GM13977 (cell line): ENCODE data around the gene SRRM5.

ENCODE experiments used
- DNase-seq: peaks from one replicate; pipeline ENCODE4 v3.0.0; 2012; ENCODE audit warnings: low spot score
- in situ Hi-C: fragments of 300-500 bp; cut with MboI; formaldehyde crosslinking; loops from one replicate; pipeline ENCODE4 v1.12.0; 2022; ENCODE audit warnings: low sequenced_read_pairs, low pct_unique_long_range_greater_than_20kb, mixed read lengths, inconsistent platforms; ENCODE audit not compliant: unreplicated experiment
- TF ChIP-seq, protein P1 (sequence below): IDR thresholded peaks from 2 replicates; pipeline ENCODE4 v1.5.1; 2012; ENCODE audit warnings: mild to moderate bottlenecking, control low read depth; ENCODE audit not compliant: insufficient read depth; ENCODE audit errors: extremely low read depth, missing control alignments

Gene SRRM5

DNA sequence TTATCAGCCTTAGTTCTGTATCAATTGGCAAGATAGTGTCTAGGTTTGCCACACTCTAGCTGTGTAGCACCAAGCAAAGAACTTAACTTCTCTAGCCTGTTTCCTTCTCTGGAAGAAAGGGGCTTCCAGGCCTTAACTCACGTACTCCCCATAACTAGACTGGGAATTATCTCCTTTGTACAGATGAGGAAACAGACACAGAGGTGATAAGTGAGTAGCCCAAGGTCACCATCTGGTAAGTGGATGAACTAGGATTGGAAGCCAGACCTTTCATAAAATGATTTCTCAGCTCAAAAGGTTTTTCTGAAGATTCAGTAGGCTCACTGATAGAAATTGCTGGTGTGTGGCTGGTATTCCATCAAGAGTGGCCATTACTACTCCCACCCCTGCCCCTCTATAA is 4.4 kb downstream of the SRRM5 start:
- in situ Hi-C loops, result no loop called here
- DNase-seq, result no peak
- TF ChIP-seq, protein P1, sequence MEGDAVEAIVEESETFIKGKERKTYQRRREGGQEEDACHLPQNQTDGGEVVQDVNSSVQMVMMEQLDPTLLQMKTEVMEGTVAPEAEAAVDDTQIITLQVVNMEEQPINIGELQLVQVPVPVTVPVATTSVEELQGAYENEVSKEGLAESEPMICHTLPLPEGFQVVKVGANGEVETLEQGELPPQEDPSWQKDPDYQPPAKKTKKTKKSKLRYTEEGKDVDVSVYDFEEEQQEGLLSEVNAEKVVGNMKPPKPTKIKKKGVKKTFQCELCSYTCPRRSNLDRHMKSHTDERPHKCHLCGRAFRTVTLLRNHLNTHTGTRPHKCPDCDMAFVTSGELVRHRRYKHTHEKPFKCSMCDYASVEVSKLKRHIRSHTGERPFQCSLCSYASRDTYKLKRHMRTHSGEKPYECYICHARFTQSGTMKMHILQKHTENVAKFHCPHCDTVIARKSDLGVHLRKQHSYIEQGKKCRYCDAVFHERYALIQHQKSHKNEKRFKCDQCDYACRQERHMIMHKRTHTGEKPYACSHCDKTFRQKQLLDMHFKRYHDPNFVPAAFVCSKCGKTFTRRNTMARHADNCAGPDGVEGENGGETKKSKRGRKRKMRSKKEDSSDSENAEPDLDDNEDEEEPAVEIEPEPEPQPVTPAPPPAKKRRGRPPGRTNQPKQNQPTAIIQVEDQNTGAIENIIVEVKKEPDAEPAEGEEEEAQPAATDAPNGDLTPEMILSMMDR, result no peak

DNA sequence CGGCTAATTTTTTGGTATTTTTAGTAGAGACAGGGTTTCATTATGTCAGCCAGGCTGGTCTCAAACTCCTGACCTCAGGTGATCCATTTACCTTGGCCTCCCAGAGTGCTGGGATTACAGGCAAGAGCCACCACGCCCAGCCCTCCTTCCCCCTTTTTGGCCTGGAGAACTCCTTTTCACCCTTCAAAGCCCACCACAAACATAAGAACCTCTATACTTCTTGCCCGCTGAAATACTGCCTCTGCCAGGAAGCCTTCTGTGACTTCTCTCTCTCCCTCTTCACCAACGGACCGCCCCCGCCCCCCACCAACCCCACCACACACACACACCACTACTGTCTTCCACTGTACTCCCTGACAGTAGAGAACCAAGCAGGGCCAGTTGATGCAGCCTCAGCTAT is 5.1 kb downstream of the SRRM5 start:
- TF ChIP-seq, protein P1, result no peak
- in situ Hi-C loops, result no loop called here
- no peak for DNase-seq

DNA sequence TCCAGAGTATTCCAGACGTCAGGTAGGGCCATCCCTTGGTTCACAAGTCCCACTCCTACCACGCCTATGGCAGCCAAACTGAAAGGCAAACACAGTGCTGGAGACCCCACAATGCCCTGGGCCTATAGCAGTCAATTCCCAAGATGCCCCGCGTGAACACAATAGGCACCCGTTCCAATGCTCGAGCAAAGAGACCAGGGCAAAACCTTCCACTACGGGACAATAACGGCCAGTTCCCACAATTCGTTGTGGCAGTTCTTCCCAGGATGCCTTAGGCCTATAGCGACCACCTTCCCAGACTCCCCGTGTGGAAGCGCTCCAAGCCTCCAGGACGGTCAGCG is 7.0 kb downstream of the SRRM5 start:
- DNase-seq, result peak; percentile 78
- in situ Hi-C loops, result no loop called here
- TF ChIP-seq, protein P1, result no peak

DNA sequence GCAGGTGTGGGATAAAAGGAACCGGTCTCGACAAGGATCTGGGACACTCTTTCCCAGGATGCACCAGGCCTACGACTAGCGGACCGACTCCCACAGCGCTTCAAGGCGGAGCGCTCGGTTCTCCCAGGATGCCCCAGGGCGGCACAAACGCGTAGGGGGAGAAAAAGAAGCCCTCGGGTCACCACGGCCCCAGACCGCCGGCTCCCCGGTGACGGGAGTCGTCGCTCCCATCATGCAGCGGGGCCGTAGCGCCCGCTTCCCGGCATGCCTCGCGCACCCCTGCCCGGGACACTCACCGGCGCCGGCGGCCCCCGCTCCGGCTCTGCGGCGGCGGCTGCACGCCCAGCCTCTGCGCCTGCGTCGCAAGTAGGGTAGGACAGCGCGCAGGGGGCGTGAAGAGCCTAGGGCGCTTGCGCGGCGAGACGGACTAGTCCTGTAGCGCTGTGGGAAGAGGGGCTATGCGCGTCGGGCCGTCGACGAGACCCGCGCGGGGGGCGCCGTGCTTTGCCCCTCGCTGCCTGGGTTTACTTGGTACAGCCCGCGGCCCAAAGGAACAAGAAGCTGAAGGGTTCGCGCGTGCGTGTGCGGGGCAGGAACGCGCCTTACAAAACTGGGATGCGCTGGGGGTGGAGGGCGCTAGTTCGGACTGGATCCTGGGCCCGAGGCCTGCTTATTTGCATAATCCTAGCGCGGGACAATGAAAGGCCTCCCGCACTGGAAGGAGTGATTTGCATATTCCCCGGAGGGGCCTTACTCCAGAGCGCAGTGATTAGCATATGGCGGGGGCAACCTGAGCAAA is 7.6 kb downstream of the SRRM5 start, which contains the start of gene ZNF428:
ZNF428 (minus strand) TSS at position 368 of the 799 bp plus-strand sequence. CDS start 5,325 bp downstream, outside the sequence.
- peak; percentile 95 for DNase-seq
- TF ChIP-seq, protein P1, result no peak
- in situ Hi-C loops, result no loop called here

DNA sequence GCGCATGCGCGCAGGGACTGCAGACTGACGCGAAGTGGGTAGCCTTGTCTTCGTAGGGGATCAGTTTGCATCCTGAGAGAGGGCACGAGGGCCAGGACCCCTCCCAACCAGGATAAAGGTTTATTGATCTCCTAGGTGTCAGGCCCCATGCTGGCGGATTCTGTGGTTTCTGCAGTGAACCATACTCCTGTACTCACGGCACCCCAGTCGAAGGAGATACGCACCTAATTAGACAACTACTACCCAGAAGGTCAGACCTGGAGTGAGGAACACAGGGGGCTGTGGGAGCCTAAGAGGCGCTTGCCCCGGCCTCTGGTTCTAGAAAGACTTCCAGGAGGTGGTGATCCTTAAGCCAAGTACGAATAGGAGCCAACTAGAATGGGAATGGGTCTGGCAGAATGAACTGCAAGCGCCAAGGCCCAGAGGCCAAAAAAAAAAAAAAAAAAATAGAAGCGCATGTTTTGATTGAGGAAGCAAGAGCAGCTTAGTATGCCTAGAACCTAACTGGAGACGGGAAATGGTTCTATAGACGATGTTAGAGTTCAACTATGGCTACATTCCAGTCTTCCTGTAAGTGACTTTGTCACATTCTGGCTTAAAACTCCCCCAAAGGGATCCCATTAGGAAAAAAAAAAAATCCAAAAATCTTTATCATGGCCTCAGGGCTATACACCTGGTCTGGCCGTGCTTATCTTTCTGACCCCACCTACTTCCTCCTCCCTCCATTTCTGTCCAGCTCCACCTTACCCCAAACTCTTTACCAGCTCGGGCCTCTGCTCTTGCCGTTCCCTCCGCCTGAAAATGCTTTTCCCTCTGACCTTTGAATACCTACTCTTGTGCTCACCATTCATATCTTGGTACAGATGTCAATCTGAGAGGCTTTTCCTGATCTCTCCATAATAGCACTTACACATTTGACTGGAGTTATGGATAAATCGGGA is 8.4 kb downstream of the SRRM5 start:
- TF ChIP-seq, protein P1, result no peak
- DNase-seq, result no peak
- in situ Hi-C loops, result no loop called here

DNA sequence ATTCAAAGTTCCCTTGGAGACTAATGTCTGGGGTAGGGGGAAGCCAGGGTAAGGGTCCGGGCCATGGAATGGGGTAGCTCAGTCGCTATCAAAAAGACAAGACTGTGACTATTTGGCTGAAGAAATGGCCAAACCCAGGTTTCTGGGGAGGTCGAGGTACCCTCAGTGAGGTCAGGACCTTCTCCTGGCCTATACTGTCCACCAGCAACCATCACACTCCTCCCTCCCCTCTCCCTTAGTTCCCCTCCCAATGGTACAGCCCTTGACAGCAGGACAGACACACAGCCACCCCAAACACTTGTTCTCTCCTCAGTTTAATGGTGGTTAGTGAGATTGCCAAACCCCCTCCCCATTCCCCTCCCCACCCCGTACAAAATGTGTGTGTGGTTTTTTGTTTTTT is 10.2 kb downstream of the SRRM5 start:
- DNase-seq, result no peak
- in situ Hi-C loops, result no loop called here
- TF ChIP-seq, protein P1, result no peak
